Occipital lobe (tissue), 2 donors: ENCODE results near the gene POLR2J. TPM values are rescaled to one million over a fixed set of nuclear protein-coding genes. Genes with fewer than 3 reads are reported as not detected.

Experiments used
- DNase-seq: peaks from one replicate; lab custom pipeline; 2025; lab: John Stamatoyannopoulos, UW
- total RNA-seq: library from RNA; depleted of rRNA; stranded (reverse); fragments of >200 nt; gene quantifications from one replicate; pipeline ENCODE4 v1.2.3, GENCODE V29; 2014

Gene POLR2J
- total RNA-seq, 1 donor from 2014 or later, result 8.1 TPM

DNA sequence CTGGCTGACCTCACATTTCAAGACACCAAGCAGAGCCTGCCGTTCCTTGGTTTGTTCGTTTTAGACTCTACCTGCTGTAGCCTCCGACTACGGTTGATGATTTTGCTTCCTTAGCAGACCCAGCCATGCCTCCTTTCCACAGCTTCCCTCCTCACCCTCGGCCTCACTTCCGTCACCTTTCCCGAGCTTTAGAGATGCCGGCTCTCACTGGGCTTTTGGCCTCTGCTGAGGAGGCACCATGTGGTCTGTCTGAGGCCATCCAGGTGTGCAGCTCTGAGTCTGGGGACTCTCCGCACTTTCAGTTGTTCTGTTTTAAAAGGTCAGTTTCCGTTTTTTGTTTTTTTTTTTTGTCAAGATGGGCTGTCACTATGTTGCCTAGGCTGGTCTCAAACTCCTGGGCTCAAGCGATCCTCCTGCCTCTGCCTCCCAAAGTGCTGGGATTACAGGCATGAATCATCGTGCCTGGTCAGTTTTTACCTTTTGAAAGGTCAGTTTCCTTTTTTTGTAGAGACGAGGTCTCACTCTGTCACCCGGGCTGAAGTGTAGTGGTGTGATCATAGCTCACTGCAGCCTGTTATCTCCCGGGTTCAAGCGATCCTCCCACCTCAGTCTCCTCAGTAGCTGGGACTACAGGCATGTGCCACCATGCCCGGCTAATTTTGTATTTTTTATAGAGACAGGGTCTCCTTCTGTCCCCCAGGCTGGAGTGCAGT is 33.6 kb downstream of the POLR2J start:
- DNase-seq, result no peak

DNA sequence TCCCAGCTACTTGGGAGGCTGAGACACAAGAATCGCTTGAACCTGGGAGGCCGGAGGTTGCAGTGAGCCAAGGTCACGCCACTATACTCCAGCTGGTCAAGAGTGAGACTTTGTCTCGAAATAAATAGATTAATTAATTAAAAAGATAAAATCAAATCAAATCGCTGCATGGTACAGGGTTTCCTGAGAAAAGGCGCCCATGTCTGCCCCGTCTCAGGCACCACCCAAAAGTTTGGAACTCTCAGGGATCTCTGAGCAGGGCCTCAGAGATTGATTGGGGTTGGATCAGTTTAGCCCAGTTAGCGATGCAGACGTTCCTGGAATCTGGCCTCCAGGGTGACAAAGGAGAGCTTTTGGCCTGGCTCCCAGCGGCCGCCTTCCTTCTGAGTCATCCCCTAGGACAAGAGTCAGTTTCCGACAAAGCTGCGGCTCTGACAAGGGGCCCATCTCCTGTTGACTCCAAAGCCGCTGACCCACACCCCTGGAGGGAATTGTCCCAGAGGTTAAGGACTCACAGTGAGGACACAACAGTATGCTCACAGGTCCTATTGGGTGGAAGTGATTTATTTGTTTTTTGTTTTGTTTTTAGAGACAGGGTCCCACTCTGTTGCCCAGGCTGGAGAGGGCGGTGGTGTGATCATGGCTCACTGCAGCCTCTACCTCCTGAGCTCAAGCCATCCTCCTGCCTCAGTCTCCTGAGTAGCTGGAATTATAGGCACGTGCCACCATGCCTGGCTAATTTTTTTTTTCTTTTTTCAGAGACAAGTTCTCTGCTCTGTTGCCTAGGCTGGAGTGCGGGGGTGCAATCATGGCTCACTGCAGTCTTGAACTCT is 38.5 kb downstream of the POLR2J start:
- no peak for DNase-seq

DNA sequence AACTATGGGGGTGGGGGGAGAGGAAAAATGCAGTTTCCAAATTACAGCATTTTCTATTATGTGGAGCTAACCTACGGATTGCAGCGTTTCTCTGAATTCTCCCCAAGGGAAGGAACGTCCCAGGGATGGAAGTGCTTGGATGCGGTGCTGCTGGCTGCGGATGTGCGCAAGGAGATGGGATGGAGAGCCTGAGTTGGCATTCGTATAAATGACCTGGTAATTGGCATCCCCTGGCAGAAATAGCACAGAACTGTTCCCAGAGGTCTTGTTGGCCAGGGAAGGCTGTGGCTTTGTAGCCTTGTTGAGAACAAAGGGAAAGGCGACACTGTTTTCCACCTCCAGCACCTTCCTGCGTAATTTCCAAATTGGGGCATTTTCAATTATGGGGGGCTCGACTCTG is 42.6 kb downstream of the POLR2J start:
- no peak for DNase-seq

DNA sequence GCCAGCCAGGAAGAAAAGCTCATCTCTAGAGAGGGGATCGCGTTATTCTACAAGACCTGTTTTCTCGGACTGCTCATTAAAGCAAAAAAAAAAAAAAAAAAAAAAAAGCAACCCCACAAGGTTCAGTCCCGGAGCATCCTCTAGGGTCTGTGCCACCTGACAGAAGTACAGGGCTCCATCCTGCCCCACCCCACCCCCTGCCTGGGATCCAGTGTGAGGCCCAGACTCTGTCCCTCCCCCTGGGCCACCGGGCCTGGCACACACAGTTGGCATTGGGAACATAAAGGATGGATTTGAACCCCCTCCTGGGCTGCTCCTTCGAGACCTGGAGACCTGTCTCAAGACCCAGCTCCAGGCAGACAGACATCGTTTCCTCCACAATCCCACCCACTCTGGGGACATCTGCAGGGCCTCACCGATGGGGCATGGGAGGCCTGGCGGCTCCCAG is 44.7 kb downstream of the POLR2J start:
- DNase-seq, result no peak

DNA sequence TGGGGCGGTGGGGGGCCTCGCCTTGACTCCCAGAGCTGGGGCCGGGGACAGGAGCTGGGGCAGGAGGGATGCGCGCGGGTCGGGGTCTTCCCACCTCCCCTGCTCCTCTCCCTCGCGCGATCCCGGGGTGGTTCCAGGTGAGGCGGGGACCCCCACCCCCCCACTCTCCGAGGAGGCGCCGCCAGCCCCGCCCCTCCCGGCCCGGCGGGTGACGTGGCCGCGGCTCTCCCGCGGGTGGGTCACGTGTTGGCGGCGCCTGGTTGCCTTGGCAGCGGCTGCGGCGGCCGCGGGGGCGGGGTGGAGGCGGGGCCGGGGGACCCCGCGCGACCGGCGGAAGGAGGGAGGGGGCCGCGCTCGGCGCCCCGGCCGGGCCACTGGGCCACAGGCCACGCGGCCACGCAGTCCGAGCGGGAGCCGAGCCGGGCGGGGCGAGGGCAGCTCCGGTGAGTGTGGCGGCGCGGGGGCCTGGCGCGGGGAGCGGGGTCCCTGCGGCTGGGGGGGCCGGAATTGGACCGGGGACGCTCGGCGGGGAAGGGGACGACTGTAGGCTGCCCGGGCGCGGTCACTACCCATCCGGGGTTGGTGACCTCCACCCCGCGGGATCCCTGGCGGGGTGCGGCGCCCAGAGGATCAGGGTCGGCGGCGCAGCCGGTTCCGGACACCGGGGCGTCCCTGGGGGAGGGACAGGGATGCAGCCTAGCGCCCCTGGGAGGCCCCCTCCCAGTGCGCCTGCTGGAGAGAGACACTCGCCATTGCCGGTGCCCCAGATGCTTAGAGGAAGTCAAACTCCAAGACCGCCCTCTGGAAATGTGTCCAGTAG is 45.3 kb downstream of the POLR2J start, which contains the start of gene ORAI2:
TSS of gene ORAI2 (plus strand) at position 357 of the 820 bp plus-strand sequence. CDS start 5,382 bp downstream, outside the sequence.
- DNase-seq, result peak; percentile 53

DNA sequence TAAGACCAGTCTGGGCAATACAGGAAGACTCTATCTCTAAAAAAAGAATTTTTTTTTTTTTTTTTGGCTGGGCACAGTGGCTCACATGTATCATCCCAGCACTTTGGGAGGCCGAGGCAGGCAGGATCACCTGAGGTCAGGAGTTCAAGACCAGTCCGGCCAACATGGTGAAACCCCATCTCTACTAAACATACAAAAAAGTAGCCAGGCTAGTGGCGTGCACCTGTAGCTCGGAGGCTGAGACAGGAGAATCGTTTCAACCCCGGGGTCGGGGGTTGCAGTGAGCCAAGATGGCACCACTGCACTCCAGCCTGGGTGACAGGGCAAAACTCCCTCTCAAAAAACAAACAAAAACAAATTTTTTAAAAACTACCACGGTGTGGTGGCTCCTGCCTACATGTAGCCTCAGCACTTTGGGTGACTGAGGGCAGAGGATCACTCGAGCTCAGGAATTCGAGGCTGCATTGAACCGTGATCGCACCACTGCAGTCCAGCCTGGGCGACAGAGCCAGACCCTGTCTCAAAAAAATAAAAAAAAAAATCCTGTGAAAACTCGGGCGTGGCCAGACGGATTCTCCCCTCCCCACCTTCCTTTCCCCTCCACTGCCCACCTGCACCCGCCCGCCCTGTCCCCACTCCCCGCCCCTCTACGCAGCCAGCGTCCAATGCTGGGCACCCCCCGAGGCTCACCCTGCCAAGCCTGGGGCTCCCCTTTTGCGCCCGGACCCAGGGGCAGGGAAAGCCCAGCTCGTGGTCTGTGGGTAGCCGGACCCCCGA is 46.1 kb downstream of the POLR2J start:
- DNase-seq, result no peak

DNA sequence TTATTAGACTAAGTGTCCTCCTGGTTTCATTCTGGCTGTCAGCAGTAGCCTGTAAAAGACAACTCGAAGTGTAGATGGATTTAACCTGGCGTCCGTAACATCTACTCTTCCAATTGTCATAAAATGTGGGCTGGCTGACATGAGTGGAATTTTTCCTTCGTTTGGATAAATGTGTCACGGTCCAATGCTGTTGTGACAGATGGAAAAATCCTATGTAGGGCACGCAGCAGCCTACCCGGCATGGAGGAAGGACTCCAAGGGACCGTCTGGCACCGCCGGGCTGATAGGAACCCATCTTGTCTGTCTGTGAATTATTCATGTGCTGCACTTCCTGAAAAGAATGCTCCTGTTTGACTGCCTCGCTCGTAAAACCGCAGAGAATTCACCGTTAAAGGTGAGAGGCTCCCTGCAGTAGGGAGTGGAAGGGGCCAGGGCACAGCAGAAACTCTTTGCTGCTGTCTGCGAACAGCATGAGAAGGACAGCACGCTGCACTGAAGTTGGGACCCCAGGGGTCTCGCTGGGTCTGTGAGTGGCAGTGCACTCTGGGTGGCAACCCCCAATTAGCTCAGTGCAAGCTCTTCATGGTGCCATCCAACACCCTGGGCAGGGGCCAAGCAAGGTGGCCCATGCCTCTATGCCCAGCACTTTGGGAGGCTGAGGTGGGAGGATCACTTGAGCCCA is 47.0 kb downstream of the POLR2J start:
- peak; percentile 67 for DNase-seq

DNA sequence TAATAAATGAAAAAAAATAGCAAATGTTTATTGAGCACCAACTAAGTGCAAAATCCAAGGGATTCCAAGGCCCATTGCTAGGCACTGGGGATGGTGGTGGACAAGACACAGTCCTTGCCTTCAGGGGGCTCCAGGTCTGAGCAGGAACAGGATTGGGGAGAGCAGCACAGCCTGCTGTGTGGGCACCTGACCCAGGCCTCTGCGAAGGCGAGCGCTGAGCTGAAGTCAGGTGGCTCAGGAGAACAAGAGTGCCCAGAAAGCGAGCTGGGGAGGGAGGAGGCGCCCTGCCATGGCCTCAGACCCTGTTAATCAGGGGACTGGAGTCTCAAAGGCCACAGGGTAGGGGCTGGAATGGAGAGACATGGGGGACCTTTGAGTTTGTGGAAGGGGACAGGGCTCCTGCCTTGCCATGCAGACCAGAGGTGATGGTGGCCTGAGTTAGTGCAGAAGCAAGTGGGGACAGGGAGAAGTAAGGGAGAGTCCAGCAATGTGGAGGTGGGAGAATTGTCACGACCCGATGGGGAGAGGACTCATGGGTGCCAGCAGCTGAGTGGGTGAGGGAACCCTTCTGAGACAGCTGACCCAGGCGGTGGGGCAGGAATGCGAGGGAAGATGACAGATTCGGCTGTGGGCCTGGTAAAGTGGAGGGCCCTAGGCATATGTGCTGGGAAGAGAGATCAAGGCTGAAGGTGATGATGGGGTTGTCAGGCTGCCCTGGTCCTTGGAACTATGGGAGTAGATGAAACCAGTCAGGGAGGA is 49.4 kb downstream of the POLR2J start:
- no peak for DNase-seq

DNA sequence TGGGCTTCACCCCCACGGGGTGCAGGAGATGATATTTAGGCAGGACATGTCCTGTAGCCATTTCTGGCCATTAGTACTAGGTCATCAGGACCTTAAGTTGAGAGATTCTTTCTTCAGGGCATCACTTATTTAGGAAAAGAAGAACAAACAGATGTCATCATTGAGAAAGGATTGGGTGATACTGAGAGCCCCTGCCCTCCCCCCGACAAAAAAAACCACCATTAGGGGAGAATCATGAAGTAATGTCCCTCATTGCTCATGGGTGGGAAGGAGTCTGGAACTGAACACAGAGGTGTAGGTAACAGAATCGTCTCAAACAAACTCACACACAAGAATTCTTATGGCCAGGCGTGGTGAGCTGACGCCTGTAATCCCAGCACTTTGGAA is 51.7 kb downstream of the POLR2J start:
- DNase-seq, result no peak

DNA sequence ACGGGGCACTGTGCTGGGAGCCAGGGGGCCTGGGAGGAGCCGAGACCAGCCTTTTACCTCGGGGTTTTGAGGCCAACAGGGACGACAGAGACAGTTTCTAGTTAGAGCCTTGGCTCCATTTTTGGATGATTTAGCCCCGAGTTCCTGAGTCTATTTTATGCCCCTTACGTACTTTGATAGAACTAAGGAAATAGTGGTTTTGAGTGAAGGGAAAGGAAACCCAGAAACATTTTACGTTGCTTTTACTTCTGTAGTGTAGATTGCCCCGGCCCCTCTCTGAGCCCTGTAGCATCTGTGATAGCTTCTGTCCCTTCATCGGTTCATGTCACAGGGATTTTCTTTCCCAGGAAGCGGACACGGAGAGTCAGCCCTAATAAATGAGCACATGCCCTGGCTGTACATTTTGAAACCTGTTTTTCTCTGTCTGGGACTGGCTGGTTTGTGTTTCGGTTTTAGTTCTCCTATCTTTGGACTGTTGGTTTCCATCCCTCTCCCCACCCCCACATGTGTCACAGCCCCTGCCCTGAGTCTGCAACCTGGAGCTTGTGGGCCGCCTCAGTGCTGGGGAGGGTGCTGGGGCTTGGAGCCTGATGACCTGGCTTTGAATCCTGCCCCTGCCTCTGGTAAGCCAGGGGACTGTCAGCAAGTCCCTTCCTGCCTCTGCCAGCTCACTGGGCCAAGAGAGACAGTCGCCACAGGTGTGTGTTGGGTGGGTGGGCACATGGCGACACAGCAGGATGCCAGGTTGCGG is 52.3 kb downstream of the POLR2J start:
- no peak for DNase-seq

DNA sequence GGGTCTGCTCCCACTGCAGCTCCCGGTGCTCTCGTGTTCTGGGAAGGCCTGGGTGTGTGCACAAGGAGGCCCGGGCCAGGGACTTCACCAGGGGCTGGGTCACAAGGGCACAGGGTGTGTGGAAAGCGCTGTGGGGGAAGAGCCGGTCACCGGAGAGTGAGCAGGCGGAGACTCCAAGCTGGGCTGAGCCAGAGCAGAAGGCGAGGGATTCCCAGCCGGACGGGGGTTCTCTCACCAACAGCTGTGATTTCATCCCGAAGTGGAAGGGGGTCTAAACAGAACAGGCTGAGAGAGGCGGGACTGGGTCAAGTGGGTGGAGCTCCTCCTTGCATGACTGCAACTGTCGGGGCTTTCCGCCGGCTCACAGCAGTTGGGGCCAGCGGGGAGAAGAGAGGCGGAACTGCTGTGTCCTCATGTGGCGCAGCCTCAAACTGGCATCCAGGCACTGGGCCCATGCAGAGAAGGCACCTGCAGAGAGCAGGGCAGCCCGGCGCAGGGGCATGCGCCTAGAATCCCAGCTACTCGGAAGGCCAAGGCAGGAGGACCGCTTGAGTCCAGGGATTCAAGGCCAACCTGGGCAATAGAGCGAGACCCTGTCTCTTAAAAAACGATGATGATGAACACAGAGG is 53.0 kb downstream of the POLR2J start:
- DNase-seq, result no peak

DNA sequence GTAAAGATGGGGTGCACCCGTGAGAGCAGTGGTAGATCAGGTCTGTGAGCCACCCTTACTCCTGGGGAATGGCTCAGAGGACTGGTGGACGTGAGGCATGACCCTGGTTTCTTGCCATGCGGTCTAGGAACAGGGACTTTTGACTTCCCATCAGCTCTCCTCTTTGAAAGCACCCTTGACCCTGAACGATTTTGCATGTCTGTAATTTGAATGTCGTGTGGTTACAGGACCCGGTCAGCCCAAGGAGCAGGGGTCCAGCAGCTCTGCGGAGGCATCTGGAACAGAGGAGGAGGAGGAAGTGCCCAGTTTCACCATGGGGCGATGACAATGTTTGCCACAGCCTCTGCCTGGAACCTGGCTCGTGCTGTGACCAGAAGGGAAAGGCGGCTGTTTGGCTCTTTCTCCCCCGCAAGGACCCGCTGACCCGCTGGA is 53.9 kb downstream of the POLR2J start:
- DNase-seq, result no peak

DNA sequence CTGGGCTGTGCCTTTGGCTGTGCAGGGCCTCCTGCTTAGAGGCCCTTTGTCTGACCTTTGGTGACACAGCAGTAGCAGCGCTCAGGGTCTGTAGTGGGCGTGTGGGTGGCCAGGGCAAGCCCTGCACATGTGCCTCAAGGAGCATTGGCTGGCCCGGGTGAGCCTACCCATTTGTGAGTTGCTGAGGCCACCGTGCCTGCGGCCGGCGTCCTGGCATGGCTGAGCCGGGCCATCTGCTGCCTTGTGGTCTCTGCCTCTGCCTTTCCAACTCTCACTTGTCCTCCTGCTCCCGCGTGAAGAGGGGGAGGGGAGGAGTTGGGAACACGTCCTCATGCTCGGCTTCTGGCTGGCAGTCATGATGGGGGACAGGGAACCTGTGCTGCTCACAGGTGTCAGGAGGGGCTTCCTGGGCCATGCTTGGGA is 54.6 kb downstream of the POLR2J start:
- DNase-seq, result no peak

Other genes with a start within 250 kb of the POLR2J start
- 11.9 TPM for gene SH2B2, start 192.1 kb downstream of the POLR2J start, total RNA-seq
- 0.16 TPM for gene SPDYE6, start 122.5 kb downstream of the POLR2J start, total RNA-seq
- gene PRKRIP1, start 82.6 kb downstream of the POLR2J start, total RNA-seq, result 13.6 TPM
- gene ORAI2, start 45.3 kb downstream of the POLR2J start, total RNA-seq, result 18.1 TPM
- 14.3 TPM for gene ALKBH4, start 14.1 kb downstream of the POLR2J start, total RNA-seq
- 39.5 TPM for gene LRWD1, start 13.9 kb downstream of the POLR2J start, total RNA-seq
- 12.8 TPM for gene RASA4B, start 38.9 kb upstream of the POLR2J start, total RNA-seq
- 1.4 TPM for gene UPK3BL2, start 64.8 kb upstream of the POLR2J start, total RNA-seq
- gene SPDYE2, start 72.3 kb upstream of the POLR2J start, total RNA-seq, result not detected
- gene POLR2J3, start 93.7 kb upstream of the POLR2J start, total RNA-seq, result 27.3 TPM
- gene RASA4, start 137.8 kb upstream of the POLR2J start, total RNA-seq, result 30.4 TPM
- gene UPK3BL1, start 163.9 kb upstream of the POLR2J start, total RNA-seq, result 45.4 TPM
- gene SPDYE2B, start 171.4 kb upstream of the POLR2J start, total RNA-seq, result not detected
- gene POLR2J2, start 192.7 kb upstream of the POLR2J start, total RNA-seq, result 3.1 TPM